Esophagus (tissue), 2 donors: ENCODE data around the gene MPPED2. TPM values are rescaled to one million over a fixed set of nuclear protein-coding genes. Genes with fewer than 3 reads are reported as not detected.
A peak's percentile ranks its signal among the peaks of the same experiment; 100 is the strongest.

ENCODE experiments used
- H3K27ac ChIP-seq, 2 donors: one replicate each; pipeline ENCODE4 v1.5.1; 2013; ENCODE audit warnings: low read depth in 2 of 2, mild to moderate bottlenecking in 2 of 2, inconsistent platforms in 1 of 2, low read length in 1 of 2, moderate library complexity in 1 of 2
- H3K27me3 ChIP-seq, 2 donors: one replicate each; pipeline ENCODE4 v1.6.1; 2013; ENCODE audit warnings: low read length in 2 of 2, control low read depth in 1 of 2, mild to moderate bottlenecking in 1 of 2; ENCODE audit not compliant: insufficient read depth in 2 of 2, control insufficient read depth in 1 of 2
- H3K36me3 ChIP-seq, 2 donors: one replicate each; pipeline ENCODE4 v1.6.1; 2013; ENCODE audit warnings: low read length in 1 of 2; ENCODE audit not compliant: control insufficient read depth in 2 of 2, insufficient read depth in 2 of 2
- H3K4me1 ChIP-seq, 2 donors: one replicate each; pipeline ENCODE4 v1.6.1; 2013; ENCODE audit warnings: low read length in 1 of 2; ENCODE audit not compliant: control insufficient read depth in 2 of 2, insufficient read depth in 2 of 2
- H3K4me3 ChIP-seq, 2 donors: one replicate each; pipeline ENCODE4 v1.5.1; 2013; ENCODE audit warnings: low read length in 2 of 2, mild to moderate bottlenecking in 2 of 2, low read depth in 1 of 2, moderate library complexity in 1 of 2
- H3K9me3 ChIP-seq, 2 donors: one replicate each; pipeline ENCODE4 v1.6.1; 2013; ENCODE audit warnings: mild to moderate bottlenecking in 2 of 2, low read depth in 1 of 2, low read length in 1 of 2, moderate library complexity in 1 of 2; ENCODE audit not compliant: control insufficient read depth in 2 of 2, insufficient read depth in 1 of 2
- WGBS, 2 donors: extraction: QIAGEN DNeasy Blood & Tissue Kit; methylation state at CpG; one replicate each; pipeline ENCODE4 v1.1.7; 2013; 5-methylcytosine and 5-hydroxymethylcytosine counted together
- polyA plus RNA-seq, 2 donors: library from polyadenylated mRNA; stranded (reverse); fragments of 200-250 nt; gene quantifications; one replicate each; pipeline ENCODE4 v1.2.3, GENCODE V29; 2013
- donor health status: healthy with polysubstance abuse.
- donor health status: Bipolar disorder and iron deficiency.

The MPPED2 gene
- 1 to 10 TPM in 1 of 2 donors, under 1 TPM in 1; 0.58 to 1.4 TPM for polyA plus RNA-seq

GRCh38 chr11:30586251-30587144 lies at the start of gene MPPED2:
Gene MPPED2, minus strand, starts transcription at chr11:30586353. Its CDS starts 5,980 bp downstream, at chr11:30580373.
- peaks cover 0 to 6% of the 10 kb centered on the region in 2 donors for H3K27me3 ChIP-seq
- H3K4me3 ChIP-seq: peak within 1 kb of the TSS; percentile 64 to 67
- no peaks in the 10 kb centered on the region for H3K36me3 ChIP-seq
- peaks cover 0 to 3% of the 10 kb centered on the region in 2 donors for H3K9me3 ChIP-seq
- H3K27ac ChIP-seq: peak within 1 kb of the TSS in 1 of 2 donors; percentile 27
- peaks cover 0 to 4% of the 10 kb centered on the region in 2 donors for H3K4me1 ChIP-seq
- 8 to 9% methylated on average over 31 to 49 of the region's 49 CpGs for WGBS, 2 donors

- 53 to 60% methylated on average over 13 of the region's 13 CpGs for WGBS, 2 donors
- Histone ChIP-seq H3K9me3 (peaks cover 0 to 2% of the 10 kb centered on the region in 2 donors), H3K4me1 (no peaks in the 10 kb centered on the region), H3K4me3 (no peak overlapping the region), H3K27ac (no peak overlapping the region), H3K36me3 (no peaks in the 10 kb centered on the region), H3K27me3 (no peaks in the 10 kb centered on the region)
These were observed 49.3 kb upstream of the MPPED2 start for GRCh38 chr11:30635401-30635989.

- H3K27me3 ChIP-seq: no peaks in the 10 kb centered on the region
- H3K4me1 ChIP-seq: no peaks in the 10 kb centered on the region
- no peak overlapping the region for H3K4me3 ChIP-seq
- 29 to 41% methylated on average over 3 of the region's 3 CpGs for WGBS, 2 donors
- H3K36me3 ChIP-seq: no peaks in the 10 kb centered on the region
- no peak overlapping the region for H3K27ac ChIP-seq
- peaks cover 0 to 2% of the 10 kb centered on the region in 2 donors for H3K9me3 ChIP-seq
These were observed 45.0 kb upstream of the MPPED2 start for GRCh38 chr11:30631148-30631547.

GRCh38 chr11:30619767-30620166 lies 33.6 kb upstream of the MPPED2 start:
- no peaks in the 10 kb centered on the region for H3K9me3 ChIP-seq
- WGBS, 2 donors: 77 to 80% methylated on average over 1 of the region's 1 CpG
- H3K4me3 ChIP-seq: no peak overlapping the region
- no peaks in the 10 kb centered on the region for H3K4me1 ChIP-seq
- H3K27ac ChIP-seq: no peak overlapping the region
- H3K27me3 ChIP-seq: no peaks in the 10 kb centered on the region
- no peaks in the 10 kb centered on the region for H3K36me3 ChIP-seq

- Histone ChIP-seq H3K27ac (no peak overlapping the region), H3K36me3 (no peaks in the 10 kb centered on the region), H3K4me1 (no peaks in the 10 kb centered on the region), H3K27me3 (no peaks in the 10 kb centered on the region), H3K9me3 (no peaks in the 10 kb centered on the region), H3K4me3 (no peak overlapping the region)
These were observed 31.6 kb upstream of the MPPED2 start for GRCh38 chr11:30617762-30618161.

- H3K27ac ChIP-seq: no peak overlapping the region
- no peaks in the 10 kb centered on the region for H3K36me3 ChIP-seq
- 88 to 89% methylated on average over 3 of the region's 3 CpGs for WGBS, 2 donors
- H3K9me3 ChIP-seq: no peaks in the 10 kb centered on the region
- no peaks in the 10 kb centered on the region for H3K27me3 ChIP-seq
- H3K4me3 ChIP-seq: no peak overlapping the region
- no peaks in the 10 kb centered on the region for H3K4me1 ChIP-seq
These were observed 24.5 kb upstream of the MPPED2 start for GRCh38 chr11:30610628-30611027.

- no peaks in the 10 kb centered on the region for H3K36me3 ChIP-seq
- H3K27me3 ChIP-seq: no peaks in the 10 kb centered on the region
- H3K4me3 ChIP-seq: no peak overlapping the region
- H3K27ac ChIP-seq: no peak overlapping the region
- H3K9me3 ChIP-seq: no peaks in the 10 kb centered on the region
- H3K4me1 ChIP-seq: no peaks in the 10 kb centered on the region
These were observed 22.4 kb upstream of the MPPED2 start for GRCh38 chr11:30608534-30608933.

GRCh38 chr11:30605036-30605605 lies 19.0 kb upstream of the MPPED2 start:
- H3K27me3 ChIP-seq: no peaks in the 10 kb centered on the region
- H3K4me1 ChIP-seq: no peaks in the 10 kb centered on the region
- 27 to 32% methylated on average over 3 of the region's 3 CpGs for WGBS, 2 donors
- no peaks in the 10 kb centered on the region for H3K9me3 ChIP-seq
- no peak overlapping the region for H3K27ac ChIP-seq
- H3K36me3 ChIP-seq: no peaks in the 10 kb centered on the region
- H3K4me3 ChIP-seq: no peak overlapping the region

GRCh38 chr11:30603357-30603756 lies 17.2 kb upstream of the MPPED2 start:
- H3K36me3 ChIP-seq: no peaks in the 10 kb centered on the region
- H3K9me3 ChIP-seq: no peaks in the 10 kb centered on the region
- no peak overlapping the region for H3K27ac ChIP-seq
- no peaks in the 10 kb centered on the region for H3K27me3 ChIP-seq
- 52 to 59% methylated on average over 2 of the region's 2 CpGs for WGBS, 2 donors
- H3K4me1 ChIP-seq: no peaks in the 10 kb centered on the region
- H3K4me3 ChIP-seq: no peak overlapping the region
